HFF-Myc (cell line): ENCODE measurements around the gene SUMO1.
A peak's percentile ranks its signal among the peaks of the same experiment; 100 is the strongest.

Experiments
- DNase-seq: peaks from one replicate; pipeline ENCODE4 v3.0.0-alpha.2; 2011; ENCODE audit warnings: low read depth; ENCODE audit errors: extremely low read depth
- H3K4me3 ChIP-seq: replicated peaks from 2 replicates; pipeline ENCODE4 v1.5.1; 2011; ENCODE audit warnings: low read depth, mild to moderate bottlenecking, control low read depth, low read length
- TF ChIP-seq, protein P1 (sequence below): IDR thresholded peaks from 2 replicates; pipeline ENCODE4 v1.5.1; 2012; ENCODE audit warnings: mild to moderate bottlenecking, low read depth, low read length, control low read depth; ENCODE audit errors: missing control alignments

The SUMO1 gene

DNA sequence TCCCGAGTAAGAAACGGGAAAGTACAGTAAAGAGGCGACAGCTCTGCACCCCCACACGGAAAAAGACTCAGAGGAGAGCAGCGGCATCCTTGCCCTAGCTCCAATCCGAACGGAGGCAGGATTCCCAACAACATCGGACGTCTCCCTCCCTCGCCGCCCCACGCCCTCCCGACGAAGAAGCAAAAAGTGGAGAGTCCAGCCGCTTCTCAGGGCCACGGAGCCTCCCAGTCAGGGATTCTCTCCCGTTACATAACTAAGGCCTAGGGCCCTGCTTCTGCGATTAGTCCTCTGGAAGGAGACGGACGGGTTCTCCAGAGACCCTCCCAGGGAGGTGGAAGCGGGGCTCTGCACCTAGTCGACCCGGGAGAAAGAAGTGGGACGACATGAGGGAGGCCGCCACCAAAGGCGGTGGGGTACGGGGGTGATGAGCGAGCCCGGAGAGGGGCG lies 587 bp downstream of the SUMO1 start:
- TF ChIP-seq, protein P1, sequence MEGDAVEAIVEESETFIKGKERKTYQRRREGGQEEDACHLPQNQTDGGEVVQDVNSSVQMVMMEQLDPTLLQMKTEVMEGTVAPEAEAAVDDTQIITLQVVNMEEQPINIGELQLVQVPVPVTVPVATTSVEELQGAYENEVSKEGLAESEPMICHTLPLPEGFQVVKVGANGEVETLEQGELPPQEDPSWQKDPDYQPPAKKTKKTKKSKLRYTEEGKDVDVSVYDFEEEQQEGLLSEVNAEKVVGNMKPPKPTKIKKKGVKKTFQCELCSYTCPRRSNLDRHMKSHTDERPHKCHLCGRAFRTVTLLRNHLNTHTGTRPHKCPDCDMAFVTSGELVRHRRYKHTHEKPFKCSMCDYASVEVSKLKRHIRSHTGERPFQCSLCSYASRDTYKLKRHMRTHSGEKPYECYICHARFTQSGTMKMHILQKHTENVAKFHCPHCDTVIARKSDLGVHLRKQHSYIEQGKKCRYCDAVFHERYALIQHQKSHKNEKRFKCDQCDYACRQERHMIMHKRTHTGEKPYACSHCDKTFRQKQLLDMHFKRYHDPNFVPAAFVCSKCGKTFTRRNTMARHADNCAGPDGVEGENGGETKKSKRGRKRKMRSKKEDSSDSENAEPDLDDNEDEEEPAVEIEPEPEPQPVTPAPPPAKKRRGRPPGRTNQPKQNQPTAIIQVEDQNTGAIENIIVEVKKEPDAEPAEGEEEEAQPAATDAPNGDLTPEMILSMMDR: no peak
- H3K4me3 ChIP-seq: peak overlapping the region; percentile 79
- no peak for DNase-seq

DNA sequence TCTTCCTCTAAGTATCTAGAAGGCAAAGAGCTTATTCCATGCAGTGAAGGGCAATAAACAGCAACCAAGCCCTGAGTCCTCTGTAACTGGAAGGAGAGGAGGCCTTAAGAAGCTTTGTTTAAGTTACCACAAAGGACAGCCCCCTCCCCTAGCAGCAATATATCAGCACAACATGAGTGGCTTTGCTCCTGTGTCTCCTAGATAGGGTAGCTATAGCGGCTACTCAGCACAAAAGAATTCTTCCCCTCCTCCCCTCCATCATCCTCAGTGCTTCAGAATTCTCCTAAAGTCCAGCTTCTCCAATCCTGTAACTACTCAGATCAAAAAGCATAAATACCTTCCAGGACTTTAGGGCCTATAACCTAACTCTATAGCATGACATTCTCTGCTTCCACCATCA lies 16.5 kb downstream of the SUMO1 start:
- DNase-seq: no peak

DNA sequence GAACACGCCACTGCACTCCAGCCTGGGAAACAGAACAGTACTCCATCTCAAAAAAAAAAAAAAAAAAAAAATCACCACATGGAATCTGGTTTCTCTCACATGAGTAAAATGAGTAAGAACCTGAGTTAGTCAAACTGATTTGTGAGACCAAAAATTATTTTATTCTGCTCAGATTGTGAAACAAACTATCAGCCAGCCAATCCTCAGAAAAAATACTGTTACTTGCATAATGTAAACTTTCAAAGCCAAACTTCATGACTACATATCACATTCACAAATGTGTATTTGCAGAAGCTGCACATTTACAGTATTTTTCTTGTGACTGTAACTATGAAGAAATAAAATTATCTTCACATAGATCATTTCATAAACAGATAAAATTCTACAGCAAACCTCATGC lies 23.2 kb downstream of the SUMO1 start:
- TF ChIP-seq, protein P1: no peak
- no peak overlapping the region for H3K4me3 ChIP-seq
- DNase-seq: no peak

More for the DNA sequence above, 16.5 kb downstream of the SUMO1 start:
- TF ChIP-seq, protein P1: no peak
- no peak overlapping the region for H3K4me3 ChIP-seq

DNA sequence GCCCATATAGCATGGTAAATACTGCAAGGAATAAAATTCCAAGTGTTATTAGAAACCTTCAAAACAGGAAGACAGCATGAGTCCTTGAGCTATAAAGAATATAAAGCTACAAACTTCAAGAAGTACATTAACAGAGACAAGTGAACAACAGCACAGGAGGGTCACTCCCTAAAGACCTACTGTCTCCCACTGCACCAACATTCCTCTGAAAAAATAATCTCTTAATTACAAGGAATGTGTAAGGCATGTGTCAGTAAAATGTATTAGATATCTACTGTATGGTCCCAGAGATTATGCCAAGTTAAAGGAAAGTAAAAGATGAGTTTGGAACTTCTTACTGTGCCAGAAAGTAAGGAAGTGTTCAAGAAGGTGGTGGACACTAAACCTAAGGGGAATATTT lies 29.9 kb downstream of the SUMO1 start:
- DNase-seq: no peak
- no peak overlapping the region for H3K4me3 ChIP-seq
- TF ChIP-seq, protein P1: no peak

DNA sequence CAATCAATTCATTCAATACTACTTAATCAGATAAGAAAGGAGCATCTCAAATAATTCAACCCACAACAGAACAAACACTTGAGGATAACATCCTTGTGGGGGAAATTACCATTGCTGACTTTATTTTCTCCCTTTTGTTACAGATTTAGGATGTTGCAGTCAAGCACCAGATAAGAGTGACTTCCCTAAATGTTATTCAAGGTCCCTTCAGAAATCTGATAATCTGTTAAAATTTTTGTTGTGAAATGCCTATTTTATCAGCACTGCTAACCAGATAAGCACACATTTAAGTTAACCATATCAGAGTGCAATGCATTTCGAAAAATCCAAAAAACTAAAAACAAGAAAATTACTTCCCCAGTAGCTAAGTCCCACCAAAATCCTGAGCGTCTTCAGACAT lies 33.5 kb downstream of the SUMO1 start:
- no peak for DNase-seq
- TF ChIP-seq, protein P1: no peak
- no peak overlapping the region for H3K4me3 ChIP-seq

DNA sequence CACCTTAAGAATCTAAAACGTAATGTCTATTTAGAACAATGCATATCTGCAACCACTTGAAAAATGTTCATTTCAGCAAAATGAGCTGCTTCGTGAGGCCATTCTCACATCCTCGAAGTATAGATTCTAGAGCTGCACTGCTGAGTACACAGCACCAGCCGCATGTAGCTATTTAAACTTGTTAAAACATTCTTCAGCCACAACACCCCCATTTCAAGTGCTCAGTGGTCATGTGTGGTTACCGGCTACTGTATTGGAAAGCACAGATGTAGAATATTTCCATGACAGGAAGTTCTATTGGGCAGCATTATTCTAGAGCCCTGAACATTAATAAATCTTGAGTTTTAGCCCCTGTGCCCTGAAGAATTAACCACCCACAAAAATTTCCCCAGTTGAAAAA lies 35.0 kb downstream of the SUMO1 start:
- no peak overlapping the region for H3K4me3 ChIP-seq
- no peak for DNase-seq
- TF ChIP-seq, protein P1: no peak
